ENCODE data around the gene NOS1. TPM values are rescaled to one million over a fixed set of nuclear protein-coding genes. Genes with fewer than 3 reads are reported as not detected.

NOS1 gene
- total RNA-seq, 4 donors from 2014 or later = 0.13 to 2.8 (median 0.73) TPM; not detected in 1

DNA sequence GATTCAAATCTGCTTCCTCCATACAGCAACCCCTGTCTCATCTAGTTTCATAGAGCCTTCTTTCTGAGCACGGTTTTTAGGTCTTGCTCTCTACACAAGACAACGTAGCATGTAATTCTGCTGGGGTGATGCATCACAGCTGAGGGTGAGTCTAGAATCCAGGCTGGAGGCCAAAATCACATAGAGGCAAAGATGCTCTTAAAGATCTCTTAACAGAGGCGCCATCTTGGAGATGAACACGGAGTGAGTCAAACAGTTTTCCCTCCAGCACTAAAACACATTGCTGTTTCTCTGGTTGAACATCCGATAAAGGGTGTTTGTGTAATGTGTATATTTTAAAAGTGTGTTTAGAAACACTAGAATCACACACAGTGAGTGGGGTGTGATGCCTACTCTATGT, 78.9 kb downstream of the NOS1 start:
- Histone ChIP-seq H3K27me3 (no peaks in the 10 kb centered on the region), H3K27ac (no peak overlapping the region), H3K9me3 (no peaks in the 10 kb centered on the region), H3K4me3 (replicated peaks in 1 of 3) (no peak overlapping the region), H3K4me1 (no peaks in the 10 kb centered on the region), H3K36me3 (no peaks in the 10 kb centered on the region)
- DNase-seq = no peak
- no peak for TF ChIP-seq POLR2A (IDR thresholded peaks at IDR 0.05)
- TF ChIP-seq, protein P1, sequence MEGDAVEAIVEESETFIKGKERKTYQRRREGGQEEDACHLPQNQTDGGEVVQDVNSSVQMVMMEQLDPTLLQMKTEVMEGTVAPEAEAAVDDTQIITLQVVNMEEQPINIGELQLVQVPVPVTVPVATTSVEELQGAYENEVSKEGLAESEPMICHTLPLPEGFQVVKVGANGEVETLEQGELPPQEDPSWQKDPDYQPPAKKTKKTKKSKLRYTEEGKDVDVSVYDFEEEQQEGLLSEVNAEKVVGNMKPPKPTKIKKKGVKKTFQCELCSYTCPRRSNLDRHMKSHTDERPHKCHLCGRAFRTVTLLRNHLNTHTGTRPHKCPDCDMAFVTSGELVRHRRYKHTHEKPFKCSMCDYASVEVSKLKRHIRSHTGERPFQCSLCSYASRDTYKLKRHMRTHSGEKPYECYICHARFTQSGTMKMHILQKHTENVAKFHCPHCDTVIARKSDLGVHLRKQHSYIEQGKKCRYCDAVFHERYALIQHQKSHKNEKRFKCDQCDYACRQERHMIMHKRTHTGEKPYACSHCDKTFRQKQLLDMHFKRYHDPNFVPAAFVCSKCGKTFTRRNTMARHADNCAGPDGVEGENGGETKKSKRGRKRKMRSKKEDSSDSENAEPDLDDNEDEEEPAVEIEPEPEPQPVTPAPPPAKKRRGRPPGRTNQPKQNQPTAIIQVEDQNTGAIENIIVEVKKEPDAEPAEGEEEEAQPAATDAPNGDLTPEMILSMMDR (IDR thresholded peaks at IDR 0.05) = no peak
- WGBS, 2 donors = 83 to 90% methylated on average over 5 of the region's 5 CpGs
- intact Hi-C loops (cut with DNase I) = no loop called here

DNA sequence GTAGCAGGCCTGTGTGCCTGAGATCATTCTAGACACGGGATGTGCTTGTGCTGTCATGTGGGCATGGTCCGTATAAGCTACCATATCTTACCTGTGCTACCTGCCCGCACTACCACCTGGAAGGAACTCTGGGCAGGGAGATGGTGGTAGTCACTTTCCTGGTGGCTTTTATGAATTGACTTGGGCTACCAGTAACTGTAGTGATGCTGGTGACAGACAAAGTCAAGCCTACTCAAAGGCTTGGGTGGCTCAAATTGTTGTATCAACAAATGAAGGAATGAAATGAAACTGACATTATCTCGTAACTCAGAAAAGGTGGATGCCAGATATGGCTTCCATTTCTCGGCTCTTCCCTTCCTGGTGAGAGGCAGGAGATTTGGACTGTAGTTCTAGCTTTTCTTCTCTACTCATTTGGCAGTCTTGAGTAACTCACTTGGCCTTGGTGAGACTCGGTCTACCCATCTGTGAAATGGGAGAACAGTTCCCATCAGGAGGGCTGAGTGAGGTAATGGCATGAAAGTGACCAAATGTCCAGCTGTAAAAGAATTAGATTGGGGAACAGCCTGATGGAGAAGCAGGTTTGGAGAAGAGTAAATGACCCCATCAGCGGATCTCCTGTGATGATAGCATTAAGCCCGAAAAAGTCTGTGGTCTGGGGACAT, 81.3 kb downstream of the NOS1 start:
- Histone ChIP-seq H3K27me3 (no peaks in the 10 kb centered on the region), H3K27ac (no peak overlapping the region), H3K36me3 (no peaks in the 10 kb centered on the region), H3K4me1 (no peaks in the 10 kb centered on the region), H3K4me3 (replicated peaks in 1 of 3) (no peak overlapping the region), H3K9me3 (no peaks in the 10 kb centered on the region)
- WGBS, 2 donors = 81 to 84% methylated on average over 8 of the region's 8 CpGs
- intact Hi-C loops (cut with DNase I) = no loop called here
- DNase-seq = no peak
- no peak for TF ChIP-seq POLR2A (IDR thresholded peaks at IDR 0.05)
- TF ChIP-seq, protein P1 (IDR thresholded peaks at IDR 0.05) = no peak

DNA sequence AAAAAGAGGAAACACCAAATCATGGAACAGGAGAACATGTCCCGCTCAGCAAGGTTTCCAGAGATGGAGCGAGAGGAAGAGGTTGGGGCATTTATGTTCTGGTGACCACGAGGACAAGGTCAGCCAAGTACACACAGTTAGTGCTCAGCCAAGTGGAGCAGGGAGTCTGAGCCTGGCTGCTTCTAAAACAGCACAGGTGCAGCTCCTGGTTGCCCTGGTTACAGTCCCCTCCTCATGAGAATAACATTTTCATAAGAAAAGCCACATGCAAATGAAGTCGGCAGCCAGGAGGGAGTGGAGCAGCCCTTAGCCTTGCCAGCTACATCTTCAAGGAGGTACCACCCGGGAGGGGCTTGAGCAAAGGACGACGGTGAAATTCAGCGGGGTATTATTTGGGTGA, 81.8 kb downstream of the NOS1 start:
- TF ChIP-seq POLR2A (IDR thresholded peaks at IDR 0.05) = no peak
- TF ChIP-seq, protein P1 (IDR thresholded peaks at IDR 0.05) = no peak
- 22 to 29% methylated on average over 8 of the region's 8 CpGs for WGBS, 2 donors
- H3K4me3 ChIP-seq (replicated peaks in 1 of 3) = no peak overlapping the region

DNA sequence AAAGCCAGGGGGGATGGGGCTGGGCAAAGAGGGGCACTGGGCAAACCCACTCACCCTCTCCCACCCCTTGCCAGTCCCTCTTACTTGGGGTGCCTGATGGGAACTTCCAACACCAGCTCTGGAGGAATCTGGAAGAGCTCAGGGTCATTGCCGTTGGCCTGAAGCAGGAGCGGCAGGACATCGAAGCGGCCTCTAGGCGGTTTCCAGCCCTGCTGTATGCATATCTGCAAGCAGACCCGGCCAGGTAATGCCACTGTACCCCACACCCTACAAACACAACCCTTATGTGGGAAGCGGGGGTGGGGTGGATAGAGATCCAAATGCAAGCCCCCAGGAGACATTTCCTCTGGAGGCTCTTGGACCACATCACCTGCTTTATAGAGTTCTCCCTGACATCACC, 83.6 kb downstream of the NOS1 start:
- TF ChIP-seq POLR2A (IDR thresholded peaks at IDR 0.05) = no peak
- TF ChIP-seq, protein P1 (IDR thresholded peaks at IDR 0.05) = no peak
- no peak overlapping the region for H3K4me3 ChIP-seq (replicated peaks in 1 of 3)
- H3K27ac ChIP-seq = no peak overlapping the region
- H3K4me1 ChIP-seq = no peaks in the 10 kb centered on the region
- H3K36me3 ChIP-seq = no peaks in the 10 kb centered on the region
- no peak for DNase-seq
- WGBS, 2 donors = 66 to 71% methylated on average over 7 of the region's 7 CpGs
- no peaks in the 10 kb centered on the region for H3K9me3 ChIP-seq
- no peaks in the 10 kb centered on the region for H3K27me3 ChIP-seq
- intact Hi-C loops (cut with DNase I) = no loop called here

More for the DNA sequence above, 81.8 kb downstream of the NOS1 start:
- Histone ChIP-seq H3K9me3 (no peaks in the 10 kb centered on the region), H3K36me3 (no peaks in the 10 kb centered on the region), H3K4me1 (no peaks in the 10 kb centered on the region), H3K27me3 (no peaks in the 10 kb centered on the region), H3K27ac (no peak overlapping the region)
- intact Hi-C loops (cut with DNase I) = no loop called here
- DNase-seq = peak; percentile 54 to 68

DNA sequence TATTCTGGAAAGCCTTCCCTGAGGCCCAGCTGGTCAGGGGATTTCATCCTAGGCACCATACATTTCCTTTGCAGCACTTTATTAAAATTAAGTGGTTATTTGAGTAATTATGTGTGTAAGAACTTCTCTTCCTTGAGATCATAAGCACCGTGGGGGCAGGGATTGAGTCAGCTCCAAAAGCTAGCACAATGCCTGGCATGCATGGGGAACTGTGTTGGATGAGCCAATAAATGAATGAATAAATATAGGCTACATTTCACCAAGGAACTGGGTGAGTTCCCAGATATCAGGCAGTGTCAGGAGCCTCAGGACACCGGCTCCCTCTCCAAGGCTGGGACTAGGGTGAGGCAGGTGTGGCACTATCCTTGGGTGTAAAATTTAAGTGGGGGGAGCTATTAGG, 88.3 kb downstream of the NOS1 start:
- no peaks in the 10 kb centered on the region for H3K4me1 ChIP-seq
- WGBS, 2 donors = 86 to 90% methylated on average over 2 of the region's 2 CpGs
- no peaks in the 10 kb centered on the region for H3K36me3 ChIP-seq
- DNase-seq = no peak
- TF ChIP-seq, protein P1 (IDR thresholded peaks at IDR 0.05) = no peak
- TF ChIP-seq POLR2A (IDR thresholded peaks at IDR 0.05) = no peak
- no peaks in the 10 kb centered on the region for H3K27me3 ChIP-seq
- intact Hi-C loops (cut with DNase I) = no loop called here
- H3K4me3 ChIP-seq (replicated peaks in 1 of 3) = no peak overlapping the region
- H3K27ac ChIP-seq = no peak overlapping the region
- no peaks in the 10 kb centered on the region for H3K9me3 ChIP-seq

All from thyroid gland (tissue), 4 donors.